ENCODE measurements around the gene CXCL12.
A peak's percentile ranks its signal among the peaks of the same experiment; 100 is the strongest.

Gene CXCL12

DNA sequence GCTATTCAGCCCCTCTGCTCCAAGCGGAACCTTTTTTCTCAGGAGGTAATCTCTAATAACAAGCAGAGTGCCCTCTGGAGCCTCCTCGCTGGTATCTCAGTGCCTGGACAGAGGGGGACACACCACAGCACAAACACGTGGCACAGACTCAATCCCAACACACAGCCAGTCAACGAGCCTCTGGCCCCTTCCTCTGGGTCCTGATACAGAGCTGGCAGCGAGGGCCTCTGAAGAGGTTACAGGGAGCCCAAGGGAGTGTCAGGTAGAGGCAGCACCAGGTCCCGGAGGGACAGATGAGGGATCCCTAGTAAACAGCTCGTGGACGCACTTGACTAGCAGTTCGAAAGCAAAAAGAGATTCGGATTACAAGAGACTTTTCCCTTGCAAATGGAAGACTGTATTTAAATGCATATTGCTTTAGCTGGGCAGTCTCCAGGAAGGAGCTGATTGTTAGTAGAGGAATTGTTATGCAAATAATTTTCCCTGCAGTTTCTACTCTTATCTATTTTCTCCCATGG lies 14.1 kb downstream of the CXCL12 start:
- peaks cover 8% of the 10 kb centered on the region for H3K4me1 ChIP-seq (ENCODE audit: control insufficient read depth, insufficient read depth, low read length)
- no peaks in the 10 kb centered on the region for H3K9me3 ChIP-seq (ENCODE audit: control insufficient read depth, low read length)
- no peak for DNase-seq (ENCODE audit: low read depth)
- no peaks in the 10 kb centered on the region for H3K27me3 ChIP-seq (replicated peaks; ENCODE audit: control insufficient read depth, insufficient read depth, low read length)
- H3K9ac ChIP-seq (ENCODE audit: low read length), result no peak overlapping the region
- no peak overlapping the region for H3K4me3 ChIP-seq (ENCODE audit: low read length)
- H3K36me3 ChIP-seq (ENCODE audit: control insufficient read depth, insufficient read depth, low read length, severe bottlenecking), result no peaks in the 10 kb centered on the region

DNA sequence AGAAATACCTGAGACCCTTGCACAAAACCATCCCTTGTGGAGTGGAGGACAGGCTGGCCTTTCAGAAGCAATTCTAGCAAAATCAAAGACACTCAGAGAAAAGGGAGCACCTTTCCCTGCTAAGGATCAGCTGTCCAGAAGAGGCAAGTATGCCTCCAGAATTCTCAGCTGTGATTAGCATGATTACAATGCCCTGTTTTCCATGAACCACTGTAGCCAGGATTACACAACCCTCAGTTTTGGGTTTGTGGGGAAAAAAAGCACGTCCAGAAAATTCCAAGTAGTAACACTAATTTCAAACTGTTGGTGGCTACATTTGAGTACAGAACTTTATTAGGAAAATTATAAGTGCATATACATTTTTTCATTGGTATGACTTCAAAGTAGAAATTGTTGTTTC lies 15.0 kb downstream of the CXCL12 start:
- no peaks in the 10 kb centered on the region for H3K36me3 ChIP-seq (ENCODE audit: control insufficient read depth, insufficient read depth, low read length, severe bottlenecking)
- peaks cover 8% of the 10 kb centered on the region for H3K4me1 ChIP-seq (ENCODE audit: control insufficient read depth, insufficient read depth, low read length)
- H3K9ac ChIP-seq (ENCODE audit: low read length), result no peak overlapping the region
- H3K27me3 ChIP-seq (replicated peaks; ENCODE audit: control insufficient read depth, insufficient read depth, low read length), result no peaks in the 10 kb centered on the region
- H3K9me3 ChIP-seq (ENCODE audit: control insufficient read depth, low read length), result no peaks in the 10 kb centered on the region
- peak; percentile 60 for DNase-seq (ENCODE audit: low read depth)
- no peak overlapping the region for H3K4me3 ChIP-seq (ENCODE audit: low read length)

DNA sequence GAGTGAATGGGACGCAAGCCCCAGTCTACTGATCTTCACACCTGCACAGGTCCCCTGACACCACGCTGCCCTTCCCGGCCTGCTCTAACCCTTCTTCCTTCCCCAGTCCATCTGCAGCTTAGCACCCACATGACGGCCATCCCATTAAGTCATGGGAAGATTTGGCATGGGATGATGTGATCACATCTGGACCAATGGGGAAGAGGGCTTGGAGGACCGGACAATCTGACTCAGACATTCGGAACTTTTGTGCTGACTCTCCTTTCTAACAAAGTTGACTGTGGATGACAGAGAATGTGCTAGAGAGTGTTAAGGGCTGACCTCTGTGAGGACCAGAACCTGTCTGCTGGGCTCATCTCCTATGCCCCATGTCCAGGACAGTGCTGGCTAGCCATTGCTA lies 15.6 kb downstream of the CXCL12 start:
- Histone ChIP-seq H3K36me3 (ENCODE audit: control insufficient read depth, insufficient read depth, low read length, severe bottlenecking) (no peaks in the 10 kb centered on the region), H3K27me3 (replicated peaks; ENCODE audit: control insufficient read depth, insufficient read depth, low read length) (no peaks in the 10 kb centered on the region), H3K4me3 (ENCODE audit: low read length) (no peak overlapping the region), H3K4me1 (ENCODE audit: control insufficient read depth, insufficient read depth, low read length) (peaks cover 8% of the 10 kb centered on the region), H3K9ac (ENCODE audit: low read length) (no peak overlapping the region), H3K9me3 (ENCODE audit: control insufficient read depth, low read length) (no peaks in the 10 kb centered on the region)
- DNase-seq (ENCODE audit: low read depth), result no peak

DNA sequence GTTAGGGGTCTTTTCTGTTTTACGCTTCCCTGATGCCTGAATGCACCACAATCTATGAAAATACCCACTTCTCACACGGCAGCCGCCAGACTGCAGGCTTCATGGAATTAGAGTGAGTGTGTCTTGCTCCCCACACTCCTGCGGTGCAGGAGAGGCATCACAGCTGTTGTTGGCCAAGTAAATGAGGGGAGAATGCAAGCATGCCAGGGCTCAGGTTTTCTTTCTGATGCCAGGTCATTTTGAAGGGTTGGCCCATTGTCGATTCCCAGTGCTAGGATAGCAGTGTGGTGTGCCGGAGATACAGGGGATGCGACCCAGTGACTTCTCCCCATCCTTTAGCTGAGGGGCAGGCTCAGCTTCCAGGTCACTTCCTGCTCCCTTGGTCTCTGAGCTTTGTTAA lies 16.3 kb downstream of the CXCL12 start:
- Histone ChIP-seq H3K36me3 (ENCODE audit: control insufficient read depth, insufficient read depth, low read length, severe bottlenecking) (no peaks in the 10 kb centered on the region), H3K27me3 (replicated peaks; ENCODE audit: control insufficient read depth, insufficient read depth, low read length) (no peaks in the 10 kb centered on the region), H3K4me1 (ENCODE audit: control insufficient read depth, insufficient read depth, low read length) (peaks cover 8% of the 10 kb centered on the region), H3K9ac (ENCODE audit: low read length) (no peak overlapping the region), H3K4me3 (ENCODE audit: low read length) (no peak overlapping the region), H3K9me3 (ENCODE audit: control insufficient read depth, low read length) (no peaks in the 10 kb centered on the region)
- no peak for DNase-seq (ENCODE audit: low read depth)

DNA sequence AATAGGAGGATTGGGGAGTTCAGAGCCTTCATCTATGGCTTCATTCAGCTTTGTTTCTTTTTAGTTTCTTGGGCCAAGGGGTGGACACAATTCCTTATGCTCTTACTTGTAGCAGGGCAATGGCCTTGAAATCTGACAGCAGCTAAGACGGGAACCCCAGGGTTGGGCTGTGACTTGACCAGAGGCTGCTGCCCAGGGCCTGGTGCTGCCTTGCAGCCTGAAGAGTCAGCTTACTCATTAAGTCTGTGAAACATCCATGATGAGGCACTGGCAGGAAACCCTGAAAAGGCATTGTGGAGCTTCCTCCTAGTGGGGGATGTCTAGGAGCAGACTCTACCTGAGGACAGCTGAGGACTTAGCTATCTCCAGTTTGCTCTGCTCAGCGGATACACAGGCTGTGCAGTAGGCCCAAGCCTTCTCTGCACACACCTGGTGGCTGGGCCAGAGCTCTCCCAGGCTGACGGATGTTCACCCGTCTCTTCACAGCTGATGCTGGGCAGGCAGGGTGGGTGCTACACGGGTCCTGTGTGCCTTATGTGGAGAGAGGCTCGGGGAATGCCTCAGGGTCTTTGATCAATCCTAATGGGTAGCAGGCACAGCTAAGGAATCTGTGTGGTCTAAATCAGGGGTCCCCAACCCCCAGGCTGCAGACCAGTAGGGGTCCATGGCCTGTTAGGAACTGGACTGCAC lies 17.8 kb downstream of the CXCL12 start:
- Histone ChIP-seq H3K4me1 (ENCODE audit: control insufficient read depth, insufficient read depth, low read length) (peaks cover 8% of the 10 kb centered on the region), H3K9ac (ENCODE audit: low read length) (no peak overlapping the region), H3K36me3 (ENCODE audit: control insufficient read depth, insufficient read depth, low read length, severe bottlenecking) (no peaks in the 10 kb centered on the region), H3K4me3 (ENCODE audit: low read length) (no peak overlapping the region), H3K27me3 (replicated peaks; ENCODE audit: control insufficient read depth, insufficient read depth, low read length) (peaks cover 3% of the 10 kb centered on the region), H3K9me3 (ENCODE audit: control insufficient read depth, low read length) (no peaks in the 10 kb centered on the region)
- DNase-seq (ENCODE audit: low read depth), result no peak

DNA sequence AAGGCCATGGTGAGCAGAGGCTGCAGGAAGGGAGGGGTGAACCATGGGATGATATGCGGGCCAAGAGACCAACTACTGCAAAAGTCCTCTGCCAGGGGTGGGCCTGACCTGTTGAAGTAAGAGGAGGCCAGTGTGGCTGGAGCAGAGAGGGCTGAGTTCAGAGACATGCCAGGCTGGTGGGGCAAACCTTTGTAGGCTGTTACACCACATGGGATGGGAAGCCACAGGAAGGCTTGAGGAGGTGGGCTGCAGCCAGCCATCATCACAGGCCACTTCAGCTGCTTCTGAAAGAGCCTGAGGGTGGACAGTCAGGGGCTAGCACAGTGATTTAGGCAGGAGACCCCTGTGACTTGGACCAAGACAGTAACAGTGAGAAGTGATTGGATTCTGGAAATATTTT lies 20.3 kb downstream of the CXCL12 start:
- H3K9ac ChIP-seq (ENCODE audit: low read length), result no peak overlapping the region
- peaks cover 12% of the 10 kb centered on the region for H3K27me3 ChIP-seq (replicated peaks; ENCODE audit: control insufficient read depth, insufficient read depth, low read length)
- no peaks in the 10 kb centered on the region for H3K9me3 ChIP-seq (ENCODE audit: control insufficient read depth, low read length)
- H3K4me3 ChIP-seq (ENCODE audit: low read length), result no peak overlapping the region
- DNase-seq (ENCODE audit: low read depth), result no peak
- no peaks in the 10 kb centered on the region for H3K36me3 ChIP-seq (ENCODE audit: control insufficient read depth, insufficient read depth, low read length, severe bottlenecking)
- peaks cover 2% of the 10 kb centered on the region for H3K4me1 ChIP-seq (ENCODE audit: control insufficient read depth, insufficient read depth, low read length)

DNA sequence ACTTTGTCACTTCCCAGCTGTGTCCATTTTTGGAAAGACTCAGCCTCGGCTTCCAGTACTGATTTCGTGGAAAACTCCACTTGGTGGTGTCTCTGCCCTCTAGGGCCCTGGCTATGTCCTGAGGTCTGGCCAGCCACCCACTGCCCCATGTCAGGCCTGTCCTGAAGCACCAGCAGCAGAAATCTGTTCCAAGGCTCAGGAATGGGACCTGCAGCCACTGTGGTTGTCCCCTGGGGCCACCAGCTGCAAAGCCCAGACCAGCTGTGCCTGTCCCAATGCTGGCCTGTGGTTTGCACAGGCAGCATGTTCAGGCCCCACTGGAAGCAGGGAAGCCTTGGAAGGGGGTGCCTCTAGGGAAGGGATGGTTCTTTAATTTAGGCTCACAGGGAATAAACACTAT lies 21.2 kb downstream of the CXCL12 start:
- H3K36me3 ChIP-seq (ENCODE audit: control insufficient read depth, insufficient read depth, low read length, severe bottlenecking), result no peaks in the 10 kb centered on the region
- no peaks in the 10 kb centered on the region for H3K9me3 ChIP-seq (ENCODE audit: control insufficient read depth, low read length)
- no peak for DNase-seq (ENCODE audit: low read depth)
- H3K27me3 ChIP-seq (replicated peaks; ENCODE audit: control insufficient read depth, insufficient read depth, low read length), result peaks cover 12% of the 10 kb centered on the region
- no peaks in the 10 kb centered on the region for H3K4me1 ChIP-seq (ENCODE audit: control insufficient read depth, insufficient read depth, low read length)
- H3K4me3 ChIP-seq (ENCODE audit: low read length), result no peak overlapping the region
- no peak overlapping the region for H3K9ac ChIP-seq (ENCODE audit: low read length)

DNA sequence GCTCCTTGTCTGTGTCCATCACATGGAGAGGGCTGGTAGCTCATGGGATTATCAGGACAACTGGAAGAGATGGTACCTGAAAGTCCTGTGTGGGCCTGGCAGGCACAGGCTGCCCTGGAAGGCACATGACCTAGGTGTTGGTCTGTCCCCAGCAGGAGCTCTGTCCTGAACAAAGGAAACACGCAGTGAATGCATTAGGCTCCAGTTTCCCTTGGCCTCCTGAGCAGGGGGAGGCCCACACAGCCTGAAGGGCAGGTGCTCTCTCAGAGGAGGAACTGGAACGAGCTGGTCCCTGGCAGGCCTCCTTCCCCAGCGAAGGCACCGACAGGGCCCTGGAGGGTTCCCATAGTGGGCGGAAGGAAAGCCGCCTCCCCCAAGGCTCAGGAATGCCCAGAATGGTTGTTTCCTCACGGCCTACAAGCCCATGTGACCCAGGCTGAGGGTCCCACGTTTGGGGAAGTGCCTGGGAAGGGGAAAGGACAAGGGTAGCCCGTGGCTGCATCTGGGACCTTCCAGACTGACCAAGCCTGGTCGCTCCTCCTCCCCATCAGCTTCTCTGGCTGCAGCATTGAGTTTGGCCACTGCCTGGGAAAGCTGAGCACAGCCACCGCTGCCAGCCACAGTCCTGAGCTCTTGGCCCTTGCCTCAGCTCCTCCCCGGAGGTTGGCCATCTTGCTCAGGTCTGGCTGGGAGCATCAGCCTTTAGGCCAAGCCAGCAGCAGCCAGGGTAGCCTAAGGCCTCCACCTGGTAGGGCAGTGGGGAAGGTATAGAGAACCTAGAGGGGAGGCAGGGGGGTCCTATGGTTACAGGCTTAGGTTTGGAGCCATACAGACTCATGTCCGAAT lies 21.8 kb downstream of the CXCL12 start:
- no peak overlapping the region for H3K4me3 ChIP-seq (ENCODE audit: low read length)
- H3K9me3 ChIP-seq (ENCODE audit: control insufficient read depth, low read length), result no peaks in the 10 kb centered on the region
- no peak overlapping the region for H3K9ac ChIP-seq (ENCODE audit: low read length)
- H3K4me1 ChIP-seq (ENCODE audit: control insufficient read depth, insufficient read depth, low read length), result no peaks in the 10 kb centered on the region
- H3K36me3 ChIP-seq (ENCODE audit: control insufficient read depth, insufficient read depth, low read length, severe bottlenecking), result no peaks in the 10 kb centered on the region
- no peak for DNase-seq (ENCODE audit: low read depth)
- H3K27me3 ChIP-seq (replicated peaks; ENCODE audit: control insufficient read depth, insufficient read depth, low read length), result peaks cover 12% of the 10 kb centered on the region

DNA sequence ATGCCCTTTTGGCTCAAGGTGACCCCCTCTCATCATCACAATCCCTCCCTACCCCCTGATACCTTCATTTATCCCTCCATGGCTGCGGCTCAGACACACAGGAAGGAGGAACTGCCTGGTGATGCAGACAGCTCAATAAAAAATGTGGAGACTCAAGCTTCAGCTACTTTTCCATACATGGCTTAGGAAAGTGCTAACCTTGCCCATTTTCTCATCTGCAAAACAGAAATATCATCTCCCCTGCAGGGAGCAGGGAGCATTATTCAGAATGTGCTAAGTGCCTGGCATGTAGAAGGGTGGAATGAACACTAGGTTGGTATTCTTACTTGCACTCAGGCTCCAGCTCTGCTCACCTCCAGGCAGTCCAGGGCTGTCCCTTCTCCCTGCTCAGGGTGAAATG lies 23.8 kb downstream of the CXCL12 start:
- Histone ChIP-seq H3K9ac (ENCODE audit: low read length) (no peak overlapping the region), H3K4me1 (ENCODE audit: control insufficient read depth, insufficient read depth, low read length) (no peaks in the 10 kb centered on the region), H3K9me3 (ENCODE audit: control insufficient read depth, low read length) (no peaks in the 10 kb centered on the region), H3K4me3 (ENCODE audit: low read length) (no peak overlapping the region), H3K27me3 (replicated peaks; ENCODE audit: control insufficient read depth, insufficient read depth, low read length) (peaks cover 12% of the 10 kb centered on the region), H3K36me3 (ENCODE audit: control insufficient read depth, insufficient read depth, low read length, severe bottlenecking) (no peaks in the 10 kb centered on the region)
- peak; percentile 41 for DNase-seq (ENCODE audit: low read depth)

DNA sequence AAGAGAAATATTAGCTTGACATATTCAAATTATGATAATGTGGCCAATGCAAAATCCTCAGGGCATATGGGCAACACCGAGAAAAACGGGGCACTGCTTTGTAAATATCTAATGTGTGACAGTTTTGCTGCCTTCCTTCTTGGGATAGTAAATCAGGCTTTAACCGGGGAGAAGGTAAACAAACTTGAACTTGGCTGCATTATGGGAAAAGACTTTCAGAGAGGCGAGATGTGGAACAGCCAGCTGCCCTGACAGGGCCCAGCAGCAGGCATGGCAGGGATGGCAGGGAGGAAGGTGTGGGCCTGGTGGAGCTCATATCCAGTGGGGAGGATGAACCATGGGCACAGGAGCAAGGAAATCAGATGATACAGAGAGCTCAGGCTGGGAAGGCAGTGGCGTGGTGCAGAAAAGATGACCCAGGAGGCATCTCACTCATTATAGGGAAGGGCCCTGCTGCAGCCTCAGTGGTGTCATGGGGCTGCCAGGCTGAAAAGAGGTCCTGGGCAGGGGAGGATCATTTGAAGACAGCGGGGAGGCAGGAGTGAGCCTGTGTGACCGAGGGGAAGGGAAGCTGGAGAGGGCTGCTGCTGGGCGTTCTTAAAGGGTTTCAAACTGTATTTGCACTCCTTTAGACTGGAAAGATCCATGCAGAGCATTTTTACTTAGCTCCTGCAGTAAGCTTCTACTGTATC lies 26.7 kb downstream of the CXCL12 start:
- no peaks in the 10 kb centered on the region for H3K4me1 ChIP-seq (ENCODE audit: control insufficient read depth, insufficient read depth, low read length)
- H3K9ac ChIP-seq (ENCODE audit: low read length), result no peak overlapping the region
- H3K36me3 ChIP-seq (ENCODE audit: control insufficient read depth, insufficient read depth, low read length, severe bottlenecking), result no peaks in the 10 kb centered on the region
- no peak overlapping the region for H3K4me3 ChIP-seq (ENCODE audit: low read length)
- no peak for DNase-seq (ENCODE audit: low read depth)
- H3K27me3 ChIP-seq (replicated peaks; ENCODE audit: control insufficient read depth, insufficient read depth, low read length), result peaks cover 37% of the 10 kb centered on the region
- H3K9me3 ChIP-seq (ENCODE audit: control insufficient read depth, low read length), result no peaks in the 10 kb centered on the region

DNA sequence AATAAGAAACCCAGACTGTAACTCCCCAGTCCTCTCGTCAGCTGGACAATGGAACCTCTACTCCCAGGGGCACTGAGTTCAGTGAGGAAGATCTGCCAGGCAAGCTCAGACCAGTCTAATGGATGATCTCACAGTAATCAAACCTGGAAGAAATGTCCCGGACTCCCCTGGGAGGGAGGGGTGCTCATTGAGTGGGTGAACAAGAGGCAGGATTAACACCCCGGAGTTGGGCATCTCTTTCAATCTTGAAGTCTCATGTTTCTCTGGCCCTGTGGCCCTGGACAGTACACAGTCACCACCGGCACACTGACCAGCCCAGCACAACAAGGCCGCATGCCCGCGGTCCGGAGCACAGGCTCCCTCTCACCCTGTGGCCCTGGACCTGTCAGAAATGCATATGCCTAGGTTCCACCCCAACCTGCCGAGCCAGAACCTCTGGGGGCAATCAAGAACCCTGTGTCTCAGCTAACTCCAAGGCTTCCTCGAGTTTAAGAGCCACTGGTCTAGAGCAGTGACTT lies 27.8 kb downstream of the CXCL12 start:
- Histone ChIP-seq H3K36me3 (ENCODE audit: control insufficient read depth, insufficient read depth, low read length, severe bottlenecking) (no peaks in the 10 kb centered on the region), H3K27me3 (replicated peaks; ENCODE audit: control insufficient read depth, insufficient read depth, low read length) (peaks cover 34% of the 10 kb centered on the region), H3K4me3 (ENCODE audit: low read length) (no peak overlapping the region), H3K9me3 (ENCODE audit: control insufficient read depth, low read length) (no peaks in the 10 kb centered on the region), H3K9ac (ENCODE audit: low read length) (no peak overlapping the region), H3K4me1 (ENCODE audit: control insufficient read depth, insufficient read depth, low read length) (no peaks in the 10 kb centered on the region)
- no peak for DNase-seq (ENCODE audit: low read depth)
